Hematopoietic multipotent progenitor cell treated with erythropoietin and hydrocortisone succinate and interleukin-3 and kit ligand, for 6 days (in vitro differentiated cells): ENCODE measurements around the gene SAMM50.
A peak's percentile ranks its signal among the peaks of the same experiment; 100 is the strongest.

Experiments
- DNase-seq: peaks from one replicate; pipeline ENCODE4 v3.0.0-alpha.2; 2015

The SAMM50 gene

GRCh38 chr22:43946384-43946667, 8.9 kb upstream of the SAMM50 start:
- peak; percentile 60 for DNase-seq

GRCh38 chr22:43948836-43949406, 6.3 kb upstream of the SAMM50 start:
- DNase-seq: no peak

- DNase-seq: no peak
Observed at GRCh38 chr22:43951391-43951790, 3.9 kb upstream of the SAMM50 start.

- DNase-seq: no peak
Observed at GRCh38 chr22:43951966-43952365, 3.3 kb upstream of the SAMM50 start.

GRCh38 chr22:43953988-43954785, 1.1 kb upstream of the SAMM50 start:
- peak; percentile 59 for DNase-seq

GRCh38 chr22:43955883-43956782, 891 bp downstream of the SAMM50 start:
- peak; percentile 59 for DNase-seq

GRCh38 chr22:43956805-43957463, 1.7 kb downstream of the SAMM50 start:
- DNase-seq: no peak

GRCh38 chr22:43957871-43958270, 2.6 kb downstream of the SAMM50 start:
- DNase-seq: peak; percentile 12

GRCh38 chr22:43964314-43964857, 9.1 kb downstream of the SAMM50 start:
- no peak for DNase-seq

GRCh38 chr22:43967069-43967468, 11.8 kb downstream of the SAMM50 start:
- DNase-seq: peak; percentile 9

GRCh38 chr22:43968614-43969013, 13.4 kb downstream of the SAMM50 start:
- no peak for DNase-seq

GRCh38 chr22:43969021-43969878, 14.0 kb downstream of the SAMM50 start:
- peak; percentile 92 for DNase-seq

GRCh38 chr22:43969989-43970755, 14.9 kb downstream of the SAMM50 start:
- DNase-seq: peak; percentile 76

- DNase-seq: no peak
Observed at GRCh38 chr22:43971112-43971511, 15.9 kb downstream of the SAMM50 start.

GRCh38 chr22:43972931-43973462, 17.8 kb downstream of the SAMM50 start:
- DNase-seq: no peak

- DNase-seq: no peak
Observed at GRCh38 chr22:43974028-43974545, 18.8 kb downstream of the SAMM50 start.

GRCh38 chr22:43975041-43975440, 19.8 kb downstream of the SAMM50 start:
- no peak for DNase-seq

GRCh38 chr22:43976861-43977795, 21.9 kb downstream of the SAMM50 start:
- DNase-seq: no peak

GRCh38 chr22:43978558-43978957, 23.3 kb downstream of the SAMM50 start:
- no peak for DNase-seq
